GM12878 (cell line): ENCODE data around the gene SH2D7. TPM values are rescaled to one million over a fixed set of nuclear protein-coding genes. Genes with fewer than 3 reads are reported as not detected.

Experiments used
- ATAC-seq: fragments of 200-7000 bp; cut with Tn5 transposase; 3 replicates; pipeline ENCODE4 v1.9.1; 2020; ENCODE audit warnings: mild to moderate bottlenecking, moderate library complexity
- BruUV-seq: library from RNA; stranded (reverse); fragments of 400-500 nt; replicated peaks from 2 replicates; lab custom pipeline; 2021; lab: Mats Ljungman, UMichigan
- CTCF ChIA-PET: fragments of 300-600 bp; sonication (Branson Sonifier 250); formaldehyde crosslinking; extraction: SDS; loops from one replicate; lab custom pipeline; 2021; ENCODE audit warnings: inconsistent platforms; lab: Yijun Ruan, JAX
- POLR2A ChIA-PET: fragments of 350-600 bp; formaldehyde crosslinking; extraction: SDS; loops from one replicate; lab custom pipeline; 2021; ENCODE audit warnings: inconsistent platforms; lab: Charles Lee
- RAD21 ChIA-PET: fragments of 300-600 bp; sonication (Branson Sonifier 250); formaldehyde crosslinking; loops from one replicate; lab custom pipeline; 2023; ENCODE audit warnings: antibody characterized with exemption; ENCODE audit not compliant: unreplicated experiment; lab: Charles Lee
- SMC1A ChIA-PET: fragments of 300-600 bp; sonication (Branson Sonifier 250); formaldehyde crosslinking; loops from one replicate; lab custom pipeline; 2023; ENCODE audit not compliant: unreplicated experiment, uncharacterized antibody; lab: Charles Lee
- DNase-seq: peaks from one replicate; pipeline ENCODE4 v3.0.0-alpha.2; 2011; ENCODE audit warnings: low read depth, low spot score
- FAIRE-seq: peaks from 3 replicates; lab custom pipeline; 2011; peaks lifted over from hg19 to GRCh38; lab: Jason Lieb, UNC
- H2AFZ ChIP-seq: 2 replicates; pipeline ENCODE4 v1.6.0; 2011; ENCODE audit warnings: low read depth, low read length, control low read depth; ENCODE audit not compliant: control insufficient read depth
- H3K27ac ChIP-seq: 2 replicates; pipeline ENCODE4 v1.5.1; 2011; ENCODE audit warnings: control low read depth; ENCODE audit not compliant: control insufficient read depth, insufficient read depth
- H3K27me3 ChIP-seq, 2 experiments: replicated peaks in 1 of 2; 2 replicates each; pipeline versions ENCODE4 v1.6.0 to v1.6.1; 2011; ENCODE audit warnings: low read length in 1 of 2; ENCODE audit not compliant: control insufficient read depth in 2 of 2, insufficient read depth in 2 of 2
- H3K36me3 ChIP-seq, 2 experiments: 2 replicates each; pipeline ENCODE4 v1.5.1; 2011; ENCODE audit warnings: low read length in 1 of 2; ENCODE audit not compliant: control insufficient read depth in 2 of 2, insufficient read depth in 2 of 2
- H3K4me1 ChIP-seq: 2 replicates; pipeline ENCODE4 v1.6.1; 2011; ENCODE audit warnings: mild to moderate bottlenecking, low read length, moderate library complexity, mixed read lengths; ENCODE audit not compliant: control insufficient read depth, insufficient read depth
- H3K4me2 ChIP-seq: 2 replicates; pipeline ENCODE4 v1.6.0; 2011; ENCODE audit warnings: control low read depth; ENCODE audit not compliant: control insufficient read depth, insufficient read depth
- H3K4me3 ChIP-seq: fragments of 200-600 bp; sonication (generic); 2 replicates; pipeline ENCODE4 v1.5.1; 2016
- H3K79me2 ChIP-seq: 2 replicates; pipeline ENCODE4 v1.6.0; 2011; ENCODE audit warnings: low read length; ENCODE audit not compliant: control insufficient read depth, insufficient read depth
- H3K9ac ChIP-seq: 2 replicates; pipeline ENCODE4 v1.8.0; 2011; ENCODE audit warnings: low read length, control low read depth, mixed read lengths; ENCODE audit not compliant: control insufficient read depth, insufficient read depth
- H3K9me3 ChIP-seq: replicated peaks from 3 replicates; pipeline ENCODE4 v1.5.1; 2011; ENCODE audit warnings: mild to moderate bottlenecking, low read length; ENCODE audit not compliant: control insufficient read depth, insufficient read depth
- H4K20me1 ChIP-seq: 2 replicates; pipeline ENCODE4 v1.6.0; 2011; ENCODE audit not compliant: control insufficient read depth, insufficient read depth
- ASH2L ChIP-seq: fragments of 300-600, 200-600 bp; sonication (generic); IDR thresholded peaks from 2 replicates; pipeline ENCODE4 v1.6.1; 2017; ENCODE audit warnings: low read depth, mild to moderate bottlenecking, borderline replicate concordance
- BRCA1 ChIP-seq: IDR thresholded peaks from 2 replicates; pipeline ENCODE4 v1.6.1; 2011; ENCODE audit warnings: low read depth, low read length, improper control_type of control experiment
- CREB1 ChIP-seq: IDR thresholded peaks from 2 replicates; pipeline ENCODE4 v1.6.1; 2012; ENCODE audit warnings: low read depth, mild to moderate bottlenecking, inconsistent platforms
- EZH2 ChIP-seq: IDR thresholded peaks from 2 replicates; pipeline ENCODE4 v1.6.1; 2012; ENCODE audit warnings: low read depth, mild to moderate bottlenecking, control low read depth, inconsistent platforms, low read length, borderline replicate concordance; ENCODE audit not compliant: control insufficient read depth
- MXI1 ChIP-seq: fragments of 150-350 bp; IDR thresholded peaks from 2 replicates; pipeline ENCODE4 v1.6.1; 2011; ENCODE audit warnings: low read depth, mild to moderate bottlenecking, inconsistent platforms, low read length, improper control_type of control experiment
- NFIC ChIP-seq: IDR thresholded peaks from 2 replicates; pipeline ENCODE4 v1.6.1; 2012; ENCODE audit warnings: low read depth, mild to moderate bottlenecking, inconsistent platforms, low read length, moderate library complexity
- NFYB ChIP-seq: IDR thresholded peaks from 2 replicates; pipeline ENCODE4 v1.6.1; 2011; ENCODE audit warnings: low read depth, mild to moderate bottlenecking, low read length, improper control_type of control experiment, moderate library complexity; ENCODE audit not compliant: insufficient read depth
- RAD51 ChIP-seq: fragments of 450-650 bp; IDR thresholded peaks from 2 replicates; pipeline ENCODE4 v1.6.1; 2016; ENCODE audit warnings: moderate library complexity, mild to moderate bottlenecking, inconsistent platforms
- RBBP5 ChIP-seq: fragments of 200-600 bp; sonication (generic); conservative IDR thresholded peaks from 2 replicates; pipeline ENCODE4 v1.6.1; 2016
- RUNX3 ChIP-seq: IDR thresholded peaks from 2 replicates; pipeline ENCODE4 v1.6.1; 2012; ENCODE audit warnings: low read length, inconsistent platforms
- STAT3 ChIP-seq: IDR thresholded peaks from 2 replicates; pipeline ENCODE4 v1.6.1; 2011; ENCODE audit warnings: low read depth, low read length, improper control_type of control experiment
- ZNF274 ChIP-seq: IDR thresholded peaks from one replicate; pipeline ENCODE4 v1.8.0; 2011; ENCODE audit not compliant: insufficient read length, insufficient read depth
- WGBS: methylation state at CpG from one replicate; pipeline ENCODE4 v1.1.6; 2016; ENCODE audit warnings: low lambda C conversion rate; ENCODE audit not compliant: insufficient replicate concordance, insufficient coverage; ENCODE audit errors: missing lambda C conversion rate; 5-methylcytosine and 5-hydroxymethylcytosine counted together
- in situ Hi-C: fragments of 300-500 bp; cut with MboI; formaldehyde crosslinking; loops from 9 replicates; pipeline ENCODE4 v1.14.3; 2018; ENCODE audit warnings: mixed read lengths
- intact Hi-C: fragments of 100-400 bp; cut with micrococcal nuclease; formaldehyde crosslinking; loops from one replicate; pipeline ENCODE4 v1.14.2; 2022; ENCODE audit not compliant: unreplicated experiment
- polyA plus RNA-seq, 11 experiments: library from polyadenylated mRNA; depleted of rRNA in 4 of 11; unstranded in 6 of 11; stranded (reverse) in 5 of 11; fragments of >200 nt; fragmentation: Nextera tagmentation in 4 of 11; fragmentation: Illumina TruSeq in 1 of 11; extraction: Ambion mirVana in 4 of 11; extraction: Trizol in 1 of 11; gene quantifications; 1 replicate in 1 of 11; 2 replicates in 10 of 11; pipeline versions ENCODE4 v1.2.1 to v1.2.3, GENCODE V29; 2011 to 2016; ENCODE audit warnings: inconsistent platforms in 2 of 11, missing spikeins in 2 of 11, low read depth in 1 of 11
- total RNA-seq, 4 experiments: library from RNA; depleted of rRNA in 3 of 4; stranded (reverse); fragments of >200 nt in 3 of 4; fragmentation: Illumina TruSeq in 1 of 4; extraction: Trizol in 1 of 4; gene quantifications; 2 replicates each; pipeline versions ENCODE4 v1.2.1 to v1.2.3, GENCODE V29; 2013 to 2021
- TF ChIP-seq, protein P1 (sequence below): fragments of 150-350 bp; IDR thresholded peaks from 2 replicates; pipeline ENCODE4 v1.6.1; 2016; ENCODE audit warnings: low read depth, low read length
- TF ChIP-seq, protein P2 (sequence below): fragments of 450-650 bp; IDR thresholded peaks from 2 replicates; pipeline ENCODE4 v1.6.1; 2016; ENCODE audit warnings: mild to moderate bottlenecking, moderate library complexity, borderline replicate concordance

The SH2D7 gene
- total and polyA plus RNA-seq, 10 of the 15 experiments (the other 5 are each of a cell fraction or from before 2014, with no cell fraction given): 0.04 to 0.06 TPM; not detected in 8

DNA sequence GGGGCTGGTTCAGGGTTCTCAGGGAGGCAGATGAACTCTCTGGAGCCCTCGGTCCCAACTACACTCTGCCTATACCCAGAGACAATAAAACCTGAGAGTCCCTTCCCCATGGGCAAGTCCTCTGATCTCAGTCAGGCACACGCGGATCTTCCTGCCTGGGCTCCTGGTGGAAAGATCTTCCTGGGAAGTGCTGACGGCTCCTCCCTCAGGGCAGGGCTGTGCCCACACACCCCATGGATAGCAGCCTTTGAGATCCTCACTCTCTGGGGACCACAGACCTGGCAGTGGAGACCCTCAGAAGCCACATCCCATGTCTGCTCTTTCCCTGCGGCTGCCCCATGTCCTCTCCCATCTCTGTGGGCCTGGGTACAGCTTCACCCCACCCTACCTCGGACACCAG is 10.4 kb downstream of the SH2D7 start:
- H3K9me3 ChIP-seq: no peaks in the 10 kb centered on the region
- CTCF ChIA-PET: interaction anchor here (0.9 to 14.0 kb wide), 8 partner anchors 9 to 191 kb away, joined by 3 to 327 read pairs (median 4); partner anchors contain the start of gene TBC1D2B
- no peaks in the 10 kb centered on the region for H4K20me1 ChIP-seq
- H3K4me2 ChIP-seq: no peak overlapping the region
- H2AFZ ChIP-seq: no peak overlapping the region
- intact Hi-C loops: no loop called here
- H3K27ac ChIP-seq: no peak overlapping the region
- H3K27me3 ChIP-seq: no peaks in the 10 kb centered on the region
- FAIRE-seq: no peak
- 73% methylated on average over 6 of the region's 6 CpGs for WGBS
- H3K9ac ChIP-seq: no peak overlapping the region
- SMC1A ChIA-PET: interaction anchor here (0.7 to 13.4 kb wide), 12 partner anchors 9 to 143 kb away, joined by 3 to 184 read pairs (median 6); partner anchors contain the start of gene TBC1D2B
- RAD21 ChIA-PET: interaction anchor here (1.4 to 4.6 kb wide), 4 partner anchors 34 to 144 kb away, joined by 3 to 32 read pairs (median 6); no protein-coding TSS in a partner anchor
- ATAC-seq: no peak
- H3K4me3 ChIP-seq: no peak overlapping the region
- H3K36me3 ChIP-seq: no peaks in the 10 kb centered on the region
- BruUV-seq: no TSS peak
- POLR2A ChIA-PET: interaction anchor here (0.7 to 1.2 kb wide), 3 partner anchors 29 to 54 kb away, joined by 3 read pairs; no protein-coding TSS in a partner anchor
- TF ChIP-seq RAD51 (no peak), CREB1 (no peak), NFIC (no peak), ASH2L (no peak), MXI1 (no peak), BRCA1 (no peak), RBBP5 (no peak), ZNF274 (no peak), NFYB (no peak), EZH2 (no peak), STAT3 (no peak), RUNX3 (no peak)
- TF ChIP-seq, protein P1, sequence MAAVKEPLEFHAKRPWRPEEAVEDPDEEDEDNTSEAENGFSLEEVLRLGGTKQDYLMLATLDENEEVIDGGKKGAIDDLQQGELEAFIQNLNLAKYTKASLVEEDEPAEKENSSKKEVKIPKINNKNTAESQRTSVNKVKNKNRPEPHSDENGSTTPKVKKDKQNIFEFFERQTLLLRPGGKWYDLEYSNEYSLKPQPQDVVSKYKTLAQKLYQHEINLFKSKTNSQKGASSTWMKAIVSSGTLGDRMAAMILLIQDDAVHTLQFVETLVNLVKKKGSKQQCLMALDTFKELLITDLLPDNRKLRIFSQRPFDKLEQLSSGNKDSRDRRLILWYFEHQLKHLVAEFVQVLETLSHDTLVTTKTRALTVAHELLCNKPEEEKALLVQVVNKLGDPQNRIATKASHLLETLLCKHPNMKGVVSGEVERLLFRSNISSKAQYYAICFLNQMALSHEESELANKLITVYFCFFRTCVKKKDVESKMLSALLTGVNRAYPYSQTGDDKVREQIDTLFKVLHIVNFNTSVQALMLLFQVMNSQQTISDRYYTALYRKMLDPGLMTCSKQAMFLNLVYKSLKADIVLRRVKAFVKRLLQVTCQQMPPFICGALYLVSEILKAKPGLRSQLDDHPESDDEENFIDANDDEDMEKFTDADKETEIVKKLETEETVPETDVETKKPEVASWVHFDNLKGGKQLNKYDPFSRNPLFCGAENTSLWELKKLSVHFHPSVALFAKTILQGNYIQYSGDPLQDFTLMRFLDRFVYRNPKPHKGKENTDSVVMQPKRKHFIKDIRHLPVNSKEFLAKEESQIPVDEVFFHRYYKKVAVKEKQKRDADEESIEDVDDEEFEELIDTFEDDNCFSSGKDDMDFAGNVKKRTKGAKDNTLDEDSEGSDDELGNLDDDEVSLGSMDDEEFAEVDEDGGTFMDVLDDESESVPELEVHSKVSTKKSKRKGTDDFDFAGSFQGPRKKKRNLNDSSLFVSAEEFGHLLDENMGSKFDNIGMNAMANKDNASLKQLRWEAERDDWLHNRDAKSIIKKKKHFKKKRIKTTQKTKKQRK: no peak
- TF ChIP-seq, protein P2, sequence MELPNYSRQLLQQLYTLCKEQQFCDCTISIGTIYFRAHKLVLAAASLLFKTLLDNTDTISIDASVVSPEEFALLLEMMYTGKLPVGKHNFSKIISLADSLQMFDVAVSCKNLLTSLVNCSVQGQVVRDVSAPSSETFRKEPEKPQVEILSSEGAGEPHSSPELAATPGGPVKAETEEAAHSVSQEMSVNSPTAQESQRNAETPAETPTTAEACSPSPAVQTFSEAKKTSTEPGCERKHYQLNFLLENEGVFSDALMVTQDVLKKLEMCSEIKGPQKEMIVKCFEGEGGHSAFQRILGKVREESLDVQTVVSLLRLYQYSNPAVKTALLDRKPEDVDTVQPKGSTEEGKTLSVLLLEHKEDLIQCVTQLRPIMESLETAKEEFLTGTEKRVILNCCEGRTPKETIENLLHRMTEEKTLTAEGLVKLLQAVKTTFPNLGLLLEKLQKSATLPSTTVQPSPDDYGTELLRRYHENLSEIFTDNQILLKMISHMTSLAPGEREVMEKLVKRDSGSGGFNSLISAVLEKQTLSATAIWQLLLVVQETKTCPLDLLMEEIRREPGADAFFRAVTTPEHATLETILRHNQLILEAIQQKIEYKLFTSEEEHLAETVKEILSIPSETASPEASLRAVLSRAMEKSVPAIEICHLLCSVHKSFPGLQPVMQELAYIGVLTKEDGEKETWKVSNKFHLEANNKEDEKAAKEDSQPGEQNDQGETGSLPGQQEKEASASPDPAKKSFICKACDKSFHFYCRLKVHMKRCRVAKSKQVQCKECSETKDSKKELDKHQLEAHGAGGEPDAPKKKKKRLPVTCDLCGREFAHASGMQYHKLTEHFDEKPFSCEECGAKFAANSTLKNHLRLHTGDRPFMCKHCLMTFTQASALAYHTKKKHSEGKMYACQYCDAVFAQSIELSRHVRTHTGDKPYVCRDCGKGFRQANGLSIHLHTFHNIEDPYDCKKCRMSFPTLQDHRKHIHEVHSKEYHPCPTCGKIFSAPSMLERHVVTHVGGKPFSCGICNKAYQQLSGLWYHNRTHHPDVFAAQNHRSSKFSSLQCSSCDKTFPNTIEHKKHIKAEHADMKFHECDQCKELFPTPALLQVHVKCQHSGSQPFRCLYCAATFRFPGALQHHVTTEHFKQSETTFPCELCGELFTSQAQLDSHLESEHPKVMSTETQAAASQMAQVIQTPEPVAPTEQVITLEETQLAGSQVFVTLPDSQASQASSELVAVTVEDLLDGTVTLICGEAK: no peak
- TF ChIP-seq, all 136 proteins: peak for 0
- H3K79me2 ChIP-seq: no peaks in the 10 kb centered on the region
- H3K4me1 ChIP-seq: peaks cover 29% of the 10 kb centered on the region
- DNase-seq: no peak
- in situ Hi-C loops: no loop called here
